Vagina (tissue), 2 donors: Measurements from ENCODE around the gene SEPTIN2.
"Not testable (repeated sequence)": the region's sequence is repeated elsewhere in the genome, so short reads cannot be mapped to it uniquely, and the experiment has no call there.

Experiments
- CTCF ChIP-seq, 3 experiments: fragments of 450-650 bp in 2 of 3; fragments of 200-600 bp in 1 of 3; sonication (generic) in 1 of 3; IDR thresholded peaks; one replicate each; pipeline ENCODE4 v1.5.1; 2017 to 2019; ENCODE audit warnings: antibody characterized with exemption in 3 of 3, mild to moderate bottlenecking in 2 of 3, moderate library complexity in 2 of 3
- POLR2A ChIP-seq, 2 donors: fragments of 450-650 bp; IDR thresholded peaks; one replicate each; pipeline ENCODE4 v1.6.1; 2017; ENCODE audit warnings: antibody characterized with exemption in 2 of 2, mild to moderate bottlenecking in 2 of 2, moderate library complexity in 2 of 2
- POLR2AphosphoS5 ChIP-seq, 2 donors: sonication (generic); formaldehyde crosslinking; IDR thresholded peaks; one replicate each; pipeline ENCODE4 v1.9.0; 2017; ENCODE audit warnings: antibody characterized with exemption in 2 of 2, mild to moderate bottlenecking in 2 of 2, low read depth in 1 of 2; ENCODE audit not compliant: insufficient read depth in 1 of 2

GRCh38 chr2:241373906-241374305, 58.2 kb downstream of the SEPTIN2 start:
- not testable (repeated sequence) for TF ChIP-seq CTCF (IDR thresholded peaks at IDR 0.05); POLR2A (IDR thresholded peaks at IDR 0.05); POLR2AphosphoS5 (IDR thresholded peaks at IDR 0.05; ENCODE audit: insufficient read depth in 1 of 2, low read depth in 1 of 2)
